ENCODE measurements around the gene FILIP1.
A peak's percentile ranks its signal among the peaks of the same experiment; 100 is the strongest.

The FILIP1 gene

GRCh38 chr6:75257343-75258087 is 236.1 kb downstream of the FILIP1 start:
- no peak for DNase-seq

- no peak for DNase-seq
Measured at GRCh38 chr6:75250552-75250951, 243.0 kb downstream of the FILIP1 start.

- DNase-seq: no peak
Measured at GRCh38 chr6:75249837-75250236, 243.8 kb downstream of the FILIP1 start.

- DNase-seq: no peak
Measured at GRCh38 chr6:75246386-75246785, 247.2 kb downstream of the FILIP1 start.

- DNase-seq: no peak
Measured at GRCh38 chr6:75244063-75244584, 249.5 kb downstream of the FILIP1 start.

- peak; percentile 97 for DNase-seq
Measured at GRCh38 chr6:75243333-75244062, 250.1 kb downstream of the FILIP1 start, which contains the start of gene COX7A2. COX7A2 (minus strand) TSS chr6:75243801; CDS start chr6:75243734, 67 bp downstream.
